Liver (tissue), 9 donors: ENCODE data around the gene PPP2R5B. TPM values are rescaled to one million over a fixed set of nuclear protein-coding genes. Genes with fewer than 3 reads are reported as not detected.

Experiments used
- DNase-seq: peaks from one replicate; pipeline ENCODE4 v3.0.0-alpha.2; 2017; ENCODE audit warnings: low spot score
- H3K27ac ChIP-seq, 2 donors: one replicate each; pipeline ENCODE4 v1.7.0; 2013; ENCODE audit warnings: inconsistent platforms in 2 of 2, low read length in 2 of 2, control low read depth in 1 of 2, low read depth in 1 of 2, mild to moderate bottlenecking in 1 of 2
- H3K27me3 ChIP-seq, 4 donors: one replicate each; pipeline versions ENCODE4 v1.6.1 to v1.7.0; 2013; ENCODE audit warnings: low read length in 3 of 4, inconsistent platforms in 1 of 4, mild to moderate bottlenecking in 1 of 4, moderate library complexity in 1 of 4; ENCODE audit not compliant: control insufficient read depth in 4 of 4, insufficient read depth in 4 of 4
- H3K36me3 ChIP-seq, 4 donors: one replicate each; pipeline versions ENCODE4 v1.6.1 to v1.7.0; 2013; ENCODE audit warnings: low read length in 3 of 4, mild to moderate bottlenecking in 3 of 4, low read depth in 1 of 4, moderate library complexity in 1 of 4; ENCODE audit not compliant: control insufficient read depth in 4 of 4, insufficient read depth in 3 of 4
- H3K4me1 ChIP-seq, 4 donors: one replicate each; pipeline versions ENCODE4 v1.6.1 to v1.7.0; 2013; ENCODE audit warnings: low read length in 3 of 4, mild to moderate bottlenecking in 3 of 4, moderate library complexity in 1 of 4; ENCODE audit not compliant: control insufficient read depth in 4 of 4, insufficient read depth in 4 of 4
- H3K4me3 ChIP-seq, 3 donors: one replicate each; pipeline versions ENCODE4 v1.6.1 to v1.7.0; 2013; ENCODE audit warnings: low read length in 3 of 3, control low read depth in 1 of 3, low read depth in 1 of 3, mild to moderate bottlenecking in 1 of 3
- H3K9ac ChIP-seq, 2 donors: one replicate each; pipeline ENCODE4 v1.7.0; 2013; ENCODE audit warnings: low read length in 2 of 2, mild to moderate bottlenecking in 2 of 2, moderate library complexity in 2 of 2, control low read depth in 1 of 2, low read depth in 1 of 2
- H3K9me3 ChIP-seq, 4 donors: one replicate each; pipeline versions ENCODE4 v1.6.1 to v1.7.0; 2013; ENCODE audit warnings: low read length in 3 of 4; ENCODE audit not compliant: control insufficient read depth in 4 of 4
- ATF3 ChIP-seq: IDR thresholded peaks from 2 replicates; pipeline ENCODE4 v1.6.1; 2016; ENCODE audit warnings: antibody characterized with exemption
- CTCF ChIP-seq: fragments of 150-350 bp; IDR thresholded peaks from 2 replicates; pipeline ENCODE4 v1.5.1; 2017; ENCODE audit warnings: improper control_type of control experiment, low read depth, low read length; ENCODE audit not compliant: missing input control
- EGR1 ChIP-seq, 2 donors: IDR thresholded peaks; 2 replicates each; pipeline ENCODE4 v1.6.1; 2016 to 2018; ENCODE audit warnings: antibody characterized with exemption in 2 of 2, low read depth in 2 of 2
- FOXA1 ChIP-seq: IDR thresholded peaks from 2 replicates; pipeline ENCODE4 v1.6.1; 2016; ENCODE audit warnings: antibody characterized with exemption
- FOXA2 ChIP-seq: IDR thresholded peaks from 2 replicates; pipeline ENCODE4 v1.6.1; 2016; ENCODE audit warnings: antibody characterized with exemption
- GABPA ChIP-seq, 2 donors: IDR thresholded peaks in 1 of 2; conservative IDR thresholded peaks in 1 of 2; 2 replicates each; pipeline ENCODE4 v1.6.1; 2016; ENCODE audit warnings: antibody characterized with exemption in 2 of 2, mild to moderate bottlenecking in 1 of 2, moderate library complexity in 1 of 2
- HNF4A ChIP-seq, 2 donors: conservative IDR thresholded peaks; 2 replicates each; pipeline ENCODE4 v1.6.1; 2016; ENCODE audit warnings: antibody characterized with exemption in 2 of 2, mild to moderate bottlenecking in 2 of 2
- HNF4G ChIP-seq: IDR thresholded peaks from 2 replicates; pipeline ENCODE4 v1.6.1; 2016; ENCODE audit warnings: antibody characterized with exemption
- JUND ChIP-seq, 2 donors: IDR thresholded peaks; 2 replicates each; pipeline ENCODE4 v1.6.1; 2016; ENCODE audit warnings: antibody characterized with exemption in 2 of 2
- MAX ChIP-seq: IDR thresholded peaks from 2 replicates; pipeline ENCODE4 v1.6.1; 2016; ENCODE audit warnings: antibody characterized with exemption
- NR2F2 ChIP-seq: IDR thresholded peaks from 2 replicates; pipeline ENCODE4 v1.6.1; 2016; ENCODE audit warnings: antibody characterized with exemption
- RAD21 ChIP-seq, 2 donors: IDR thresholded peaks; 2 replicates each; pipeline ENCODE4 v1.6.1; 2016; ENCODE audit warnings: antibody characterized with exemption in 2 of 2, mild to moderate bottlenecking in 2 of 2
- REST ChIP-seq: IDR thresholded peaks from 2 replicates; pipeline ENCODE4 v1.6.1; 2016; ENCODE audit warnings: antibody characterized with exemption, mild to moderate bottlenecking
- RXRA ChIP-seq, 2 donors: IDR thresholded peaks; 2 replicates each; pipeline ENCODE4 v1.6.1; 2017 to 2018; ENCODE audit warnings: antibody characterized with exemption in 2 of 2, mild to moderate bottlenecking in 1 of 2
- SP1 ChIP-seq: IDR thresholded peaks from 2 replicates; pipeline ENCODE4 v1.6.1; 2018; ENCODE audit warnings: antibody characterized with exemption, mild to moderate bottlenecking
- YY1 ChIP-seq: IDR thresholded peaks from 2 replicates; pipeline ENCODE4 v1.6.1; 2016; ENCODE audit warnings: antibody characterized with exemption, mild to moderate bottlenecking
- ZBTB33 ChIP-seq: IDR thresholded peaks from 2 replicates; pipeline ENCODE4 v1.6.1; 2016; ENCODE audit warnings: antibody characterized with exemption
- WGBS: extraction: QIAGEN DNeasy Blood & Tissue Kit; methylation state at CpG from one replicate; pipeline ENCODE4 v1.1.7; 2013; 5-methylcytosine and 5-hydroxymethylcytosine counted together
- polyA plus RNA-seq, 2 donors: library from polyadenylated mRNA; stranded (reverse) in 1 of 2; unstranded in 1 of 2; fragments of 200-250 nt in 1 of 2; fragments of >200 nt in 1 of 2; fragmentation: Nextera tagmentation in 1 of 2; extraction: Ambion mirVana in 1 of 2; gene quantifications; one replicate each; pipeline versions ENCODE4 v1.2.1 to v1.2.3, GENCODE V29; 2013 to 2015
- total RNA-seq, 2 donors: library from RNA; depleted of rRNA; stranded (reverse); fragments of >200 nt; gene quantifications; one replicate each; pipeline ENCODE4 v1.2.3, GENCODE V29; 2014
- donor health status: healthy.
- donor health status: healthy.
- donor health status: healthy.
- donor health status: healthy.
- donor health status: healthy.

The PPP2R5B gene
- total and polyA plus RNA-seq, 4 donors, result 2.9 to 6.6 (median 5.1) TPM

- H3K4me1 ChIP-seq, result peaks cover 11 to 24% (median 17%) of the 10 kb centered on the region in 4 donors
- H3K4me3 ChIP-seq, result peak overlapping the region; percentile 21 to 64 (median 52)
- no peak for DNase-seq
- no peaks in the 10 kb centered on the region for H3K27me3 ChIP-seq
- WGBS, result 7% methylated on average over 6 of the region's 6 CpGs
- H3K36me3 ChIP-seq, result peaks cover 8 to 16% (median 13%) of the 10 kb centered on the region in 4 donors
- peak overlapping the region; percentile 66 to 94 for H3K9ac ChIP-seq
- H3K27ac ChIP-seq, result peak overlapping the region; percentile 23 to 67
- no peaks in the 10 kb centered on the region for H3K9me3 ChIP-seq
- TF ChIP-seq GABPA (IDR thresholded peaks at IDR 0.05 in 1 of 2, conservative IDR thresholded peaks at IDR 0.05 in 1 of 2), result no peak
- TF ChIP-seq HNF4G, result no peak
- TF ChIP-seq NR2F2, result no peak
- TF ChIP-seq FOXA1, result no peak
- TF ChIP-seq RXRA (IDR thresholded peaks at IDR 0.05), result no peak
- no peak for TF ChIP-seq YY1
- no peak for TF ChIP-seq EGR1 (IDR thresholded peaks at IDR 0.05; ENCODE audit: low read depth in 2 of 2)
- no peak for TF ChIP-seq JUND (IDR thresholded peaks at IDR 0.05)
- no peak for TF ChIP-seq CTCF
- TF ChIP-seq SP1, result no peak
- no peak for TF ChIP-seq HNF4A (conservative IDR thresholded peaks at IDR 0.05)
- TF ChIP-seq FOXA2, result no peak
- TF ChIP-seq REST, result no peak
- TF ChIP-seq ATF3, result no peak
- no peak for TF ChIP-seq MAX
- TF ChIP-seq ZBTB33, result no peak
- TF ChIP-seq RAD21 (IDR thresholded peaks at IDR 0.05), result no peak
Measured at GRCh38 chr11:64917663-64917995, 6.9 kb upstream of the PPP2R5B start.

GRCh38 chr11:64918017-64918416, 6.5 kb upstream of the PPP2R5B start:
- Histone ChIP-seq H3K36me3 (peaks cover 8 to 12% (median 10%) of the 10 kb centered on the region in 4 donors), H3K4me3 (peak overlapping the region; percentile 21 to 64 (median 52)), H3K4me1 (peaks cover 11 to 24% (median 17%) of the 10 kb centered on the region in 4 donors), H3K27ac (peak overlapping the region; percentile 23 to 67), H3K9me3 (no peaks in the 10 kb centered on the region), H3K27me3 (no peaks in the 10 kb centered on the region), H3K9ac (peak overlapping the region; percentile 66 to 94)
- no peak for DNase-seq
- TF ChIP-seq YY1 (peak; percentile 29), CTCF (no peak)
- WGBS, result 18% methylated on average over 4 of the region's 4 CpGs
